GM19043 (cell line): ENCODE results near the gene BPNT1.
A peak's percentile ranks its signal among the peaks of the same experiment; 100 is the strongest.
"Not testable (repeated sequence)": the region's sequence is repeated elsewhere in the genome, so short reads cannot be mapped to it uniquely, and the experiment has no call there.

Experiments used
- ATAC-seq: cut with Tn5 transposase; IDR thresholded peaks from one replicate; pipeline ENCODE4 v1.9.1; 2021; ENCODE audit warnings: low read depth; ENCODE audit not compliant: unreplicated experiment

Gene BPNT1

DNA sequence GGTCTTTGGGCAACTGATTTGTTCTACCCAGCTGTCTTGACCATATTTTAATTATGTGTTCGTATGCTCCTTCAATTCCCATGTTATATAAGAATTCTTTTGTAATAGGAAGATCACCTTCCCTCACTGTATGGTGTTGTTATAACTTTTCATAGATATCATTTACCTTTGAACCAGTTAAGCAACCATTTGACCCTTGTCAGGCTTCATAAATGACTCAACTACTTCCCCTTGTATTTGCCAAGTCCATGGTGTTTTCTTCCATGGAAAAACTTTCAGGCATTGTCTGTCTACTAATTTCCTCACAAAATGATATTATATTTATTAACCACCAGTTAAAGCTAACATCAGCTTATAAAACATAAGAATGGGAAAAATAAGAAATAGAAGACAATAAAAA is 5.1 kb downstream of the BPNT1 start:
- no peak for ATAC-seq

DNA sequence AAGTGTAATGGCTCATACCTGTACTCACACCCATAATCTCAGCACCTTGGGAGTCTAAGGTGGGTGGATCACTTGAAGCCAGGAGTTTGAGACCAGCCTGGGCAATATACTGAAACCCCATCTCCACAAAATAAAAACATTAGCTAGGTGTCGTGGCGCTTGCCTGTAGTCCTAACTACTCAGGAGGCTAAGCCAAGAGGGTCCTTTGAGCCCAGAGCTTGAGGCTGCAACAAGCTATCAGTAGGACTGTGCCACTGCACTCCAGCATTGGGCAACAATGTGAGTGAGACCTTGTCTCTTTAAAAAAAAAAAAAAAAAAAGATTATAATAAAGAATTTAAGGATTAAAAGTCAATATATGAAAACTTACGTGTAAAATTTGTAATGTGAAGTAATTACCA is 11.7 kb downstream of the BPNT1 start:
- ATAC-seq, result no peak

GRCh38 chr1:220076861-220077762 is 12.5 kb downstream of the BPNT1 start:
- no peak for ATAC-seq

- ATAC-seq, result no peak
These were observed 22.1 kb downstream of the BPNT1 start for GRCh38 chr1:220067269-220068204.

- no peak for ATAC-seq
These were observed 27.0 kb downstream of the BPNT1 start for GRCh38 chr1:220062629-220063028.

DNA sequence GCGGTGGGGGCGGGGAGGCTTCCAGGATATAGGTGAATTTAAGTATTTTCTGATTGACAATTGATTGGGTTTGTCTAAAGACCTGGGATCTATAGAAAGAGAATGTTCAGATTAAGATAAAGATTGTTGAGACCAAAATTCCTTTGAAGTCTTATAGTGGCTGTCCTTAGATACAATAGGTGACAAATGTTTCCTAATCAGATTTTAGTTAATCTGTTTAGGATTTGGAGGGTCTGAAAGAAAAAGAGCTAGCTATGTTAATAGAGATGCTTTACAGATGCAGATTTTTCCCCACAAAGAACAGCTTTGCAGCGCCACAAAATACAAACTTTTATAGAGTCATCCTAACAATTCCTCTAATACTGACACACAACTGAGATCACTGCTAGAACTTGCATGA is 28.7 kb downstream of the BPNT1 start:
- no peak for ATAC-seq

- no peak for ATAC-seq
These were observed 33.2 kb downstream of the BPNT1 start for GRCh38 chr1:220056374-220056773.

GRCh38 chr1:220046052-220046930 is 43.3 kb downstream of the BPNT1 start, which contains the start of gene EPRS1:
TSS of gene EPRS1 (minus strand) at chr1:220046505. CDS start at chr1:220046388, 117 bp downstream.
- ATAC-seq, result peak; percentile 99

- ATAC-seq, result no peak
These were observed 44.1 kb downstream of the BPNT1 start for GRCh38 chr1:220045356-220046051.

GRCh38 chr1:220044678-220045355 is 44.8 kb downstream of the BPNT1 start:
- no peak for ATAC-seq

GRCh38 chr1:220043646-220044045 is 45.9 kb downstream of the BPNT1 start:
- no peak for ATAC-seq

GRCh38 chr1:220040028-220040596 is 49.5 kb downstream of the BPNT1 start:
- no peak for ATAC-seq

DNA sequence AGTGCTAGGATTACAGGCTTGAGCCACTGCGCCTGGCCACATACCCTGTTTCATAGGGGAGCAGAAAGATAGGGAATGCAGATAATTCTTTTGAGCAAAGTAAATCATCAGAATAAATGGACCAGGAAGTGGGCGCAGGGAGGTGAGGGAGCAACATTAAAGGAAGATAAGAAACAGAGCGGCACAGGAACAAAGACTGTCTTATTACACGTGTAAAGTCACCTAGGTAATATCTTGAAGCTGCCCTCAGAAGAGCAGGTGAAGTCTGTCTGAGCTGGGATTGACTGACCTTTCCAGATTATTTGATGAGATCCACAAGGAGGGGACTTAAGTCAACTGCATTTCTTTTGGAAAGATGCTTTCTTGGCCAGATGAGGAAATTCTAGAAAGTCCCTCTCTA is 50.9 kb downstream of the BPNT1 start:
- ATAC-seq, result no peak

GRCh38 chr1:220037810-220038209 is 51.8 kb downstream of the BPNT1 start:
- not testable (repeated sequence) for ATAC-seq

- ATAC-seq, result no peak
These were observed 56.7 kb downstream of the BPNT1 start for GRCh38 chr1:220032911-220033310.

- ATAC-seq, result no peak
These were observed 58.3 kb downstream of the BPNT1 start for GRCh38 chr1:220031287-220031686.

GRCh38 chr1:220028346-220028895 is 61.2 kb downstream of the BPNT1 start:
- peak; percentile 60 for ATAC-seq

DNA sequence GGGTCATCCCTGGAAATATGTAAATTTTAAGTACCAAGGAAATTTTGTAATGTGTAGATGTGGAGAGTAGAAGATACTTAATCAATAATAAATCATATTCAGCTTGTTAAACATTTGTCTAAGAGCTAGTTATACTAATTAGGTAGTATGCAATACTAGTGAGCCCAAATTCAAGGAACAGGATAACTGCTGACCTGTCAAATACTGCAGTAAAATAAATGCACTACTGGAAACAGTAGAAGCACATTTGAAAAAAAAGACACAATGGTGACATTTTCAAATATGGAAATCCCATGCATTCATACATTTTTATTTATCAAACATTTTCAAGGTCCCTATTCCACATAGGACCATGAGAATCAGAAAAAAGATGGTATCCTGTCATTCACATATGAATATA is 70.5 kb downstream of the BPNT1 start:
- no peak for ATAC-seq
